Keratinocyte (primary cell): ENCODE data around the gene EEA1. TPM values are rescaled to one million over a fixed set of nuclear protein-coding genes. Genes with fewer than 3 reads are reported as not detected.

Source experiments
- DNase-seq: peaks from one replicate; pipeline ENCODE4 v3.0.0-alpha.2; 2011; ENCODE audit warnings: low read depth, missing footprints, low spot score
- FAIRE-seq: peaks from 2 replicates; lab custom pipeline; 2011; peaks lifted over from hg19 to GRCh38; lab: Jason Lieb, UNC
- H2AFZ ChIP-seq: 2 replicates; pipeline ENCODE4 v1.6.0; 2012; ENCODE audit warnings: low read length, control low read depth, inconsistent platforms; ENCODE audit not compliant: control insufficient read depth
- H3K27ac ChIP-seq: 2 replicates; pipeline ENCODE4 v1.5.1; 2011; ENCODE audit warnings: low read length; ENCODE audit not compliant: control insufficient read depth, insufficient read depth
- H3K27me3 ChIP-seq: 3 replicates; pipeline ENCODE4 v1.6.0; 2011; ENCODE audit warnings: low read length; ENCODE audit not compliant: control insufficient read depth, insufficient read depth; ENCODE audit errors: extremely low read depth
- H3K36me3 ChIP-seq, 2 experiments: 2 replicates in 1 of 2; 3 replicates in 1 of 2; pipeline ENCODE4 v1.5.1; 2011; ENCODE audit warnings: low read length in 2 of 2, mild to moderate bottlenecking in 1 of 2; ENCODE audit not compliant: control insufficient read depth in 2 of 2, insufficient read depth in 2 of 2; ENCODE audit errors: extremely low read depth in 1 of 2
- H3K4me1 ChIP-seq: 3 replicates; pipeline ENCODE4 v1.5.1; 2011; ENCODE audit warnings: low read length; ENCODE audit not compliant: control insufficient read depth, insufficient read depth; ENCODE audit errors: extremely low read depth
- H3K4me2 ChIP-seq: 3 replicates; pipeline ENCODE4 v1.6.0; 2011; ENCODE audit warnings: low read depth, low read length; ENCODE audit not compliant: control insufficient read depth, insufficient read depth; ENCODE audit errors: extremely low read depth
- H3K4me3 ChIP-seq, 3 experiments: fragments of 200-600 bp in 1 of 3; sonication (generic) in 1 of 3; 2 replicates in 2 of 3; 3 replicates in 1 of 3; pipeline ENCODE4 v1.5.1; 2011 to 2016; ENCODE audit warnings: low read length in 3 of 3, mild to moderate bottlenecking in 3 of 3, control low read depth in 2 of 3, inconsistent platforms in 1 of 3, low read depth in 1 of 3, mixed read lengths in 1 of 3, mixed run types in 1 of 3, moderate library complexity in 1 of 3; ENCODE audit not compliant: control insufficient read depth in 2 of 3, insufficient read depth in 2 of 3; ENCODE audit errors: extremely low read depth in 1 of 3
- H3K79me2 ChIP-seq: 2 replicates; pipeline ENCODE4 v1.6.0; 2012; ENCODE audit warnings: low read length; ENCODE audit not compliant: control insufficient read depth, insufficient read depth
- H3K9ac ChIP-seq: 3 replicates; pipeline ENCODE4 v1.6.0; 2011; ENCODE audit warnings: low read length; ENCODE audit not compliant: control insufficient read depth, insufficient read depth; ENCODE audit errors: extremely low read depth
- H3K9me1 ChIP-seq: 3 replicates; pipeline ENCODE4 v1.6.0; 2011; ENCODE audit warnings: low read length; ENCODE audit not compliant: control insufficient read depth, insufficient read depth; ENCODE audit errors: extremely low read depth
- H3K9me3 ChIP-seq: 2 replicates; pipeline ENCODE4 v1.5.1; 2012; ENCODE audit warnings: low read depth, low read length; ENCODE audit not compliant: control insufficient read depth
- H4K20me1 ChIP-seq: 3 replicates; pipeline ENCODE4 v1.6.0; 2011; ENCODE audit warnings: low read length; ENCODE audit not compliant: control insufficient read depth, insufficient read depth; ENCODE audit errors: extremely low read depth
- EZH2 ChIP-seq: IDR thresholded peaks from one replicate; pipeline ENCODE4 v1.6.1; 2012; ENCODE audit warnings: inconsistent platforms, mild to moderate bottlenecking, low read length, moderate library complexity
- dilution Hi-C: fragments of 300-500 bp; cut with MboI; formaldehyde crosslinking; loops from one replicate; pipeline ENCODE4 v1.7.0; 2020; ENCODE audit warnings: low sequenced_read_pairs; ENCODE audit not compliant: extremely low pct_ligation_motif_present
- polyA plus RNA-seq, 5 experiments: library from polyadenylated mRNA; depleted of rRNA in 3 of 5; stranded (reverse) in 3 of 5; stranded (forward) in 1 of 5; unstranded in 1 of 5; fragments of >200 nt; gene quantifications; 1 replicate in 1 of 5; 2 replicates in 3 of 5; 3 replicates in 1 of 5; pipeline versions ENCODE4 v1.2.1 to v1.2.3, GENCODE V29; 2011 to 2012; ENCODE audit warnings: missing spikeins in 2 of 5, low read depth in 1 of 5, low replicate concordance in 1 of 5
- TF ChIP-seq, protein P1 (sequence below), 3 experiments: IDR thresholded peaks in 1 of 3; conservative IDR thresholded peaks in 1 of 3; optimal IDR thresholded peaks in 1 of 3; 2 replicates in 2 of 3; 3 replicates in 1 of 3; pipeline versions ENCODE3 to v1.5.1; 2011; ENCODE audit warnings: low read length in 3 of 3, mild to moderate bottlenecking in 3 of 3, moderate library complexity in 2 of 3, control low read depth in 1 of 3, inconsistent platforms in 1 of 3; ENCODE audit not compliant: insufficient read depth in 2 of 3; ENCODE audit errors: extremely low read depth in 1 of 3

Gene EEA1
- polyA plus RNA-seq, 1 donor (not counting 4 experiments of a cell fraction or from before 2014, with no cell fraction given), result 14.3 TPM

DNA sequence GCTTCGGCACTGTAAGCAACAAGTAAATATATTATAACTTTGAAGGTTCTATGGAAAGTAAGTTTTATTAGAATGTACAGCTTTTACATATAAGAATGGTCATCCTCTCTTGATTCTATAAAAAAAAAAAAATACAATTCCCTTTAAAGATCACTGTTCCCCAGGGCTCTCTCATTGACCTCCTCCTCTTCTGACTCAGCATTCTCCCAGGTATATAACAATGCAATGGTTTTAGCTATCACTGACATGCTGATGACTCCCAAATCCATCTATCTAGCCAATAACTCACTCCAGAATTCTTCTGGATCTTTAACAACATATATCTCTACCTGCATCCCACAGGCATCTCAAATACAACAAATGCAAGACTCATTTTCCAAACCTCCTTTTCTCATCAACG is 62.7 kb downstream of the EEA1 start:
- H3K27me3 ChIP-seq, result no peaks in the 10 kb centered on the region

DNA sequence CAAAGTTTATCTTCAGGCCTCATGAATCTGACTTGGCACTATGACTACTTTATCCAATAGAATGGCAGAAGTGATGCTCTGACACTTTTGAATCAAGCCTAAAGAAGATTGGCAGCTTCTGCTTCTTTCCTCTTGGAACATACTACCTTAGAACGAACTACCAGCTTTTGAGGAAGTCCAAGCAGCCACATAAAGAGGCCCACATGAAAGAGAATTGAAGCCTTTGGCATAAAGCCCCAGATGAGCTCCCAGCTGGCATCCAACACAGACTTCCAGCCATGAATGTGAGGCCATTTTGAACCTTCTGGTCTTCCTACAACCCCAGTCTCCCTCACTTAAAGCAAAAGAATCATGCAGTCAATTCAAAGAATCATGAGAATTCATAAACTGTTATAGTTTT is 65.8 kb downstream of the EEA1 start:
- Histone ChIP-seq H4K20me1 (no peaks in the 10 kb centered on the region), H3K4me1 (no peaks in the 10 kb centered on the region), H3K36me3 (peaks cover 7 to 13% of the 10 kb centered on the region in 2 experiments), H3K79me2 (peaks cover 2% of the 10 kb centered on the region), H3K9ac (no peak overlapping the region), H3K9me3 (no peaks in the 10 kb centered on the region), H2AFZ (no peak overlapping the region), H3K27me3 (no peaks in the 10 kb centered on the region), H3K4me2 (no peak overlapping the region), H3K27ac (no peak overlapping the region), H3K9me1 (no peaks in the 10 kb centered on the region), H3K4me3 (no peak overlapping the region)
- DNase-seq (no peak), FAIRE-seq (no peak)
- dilution Hi-C loops, result no loop called here
- TF ChIP-seq, protein P1, sequence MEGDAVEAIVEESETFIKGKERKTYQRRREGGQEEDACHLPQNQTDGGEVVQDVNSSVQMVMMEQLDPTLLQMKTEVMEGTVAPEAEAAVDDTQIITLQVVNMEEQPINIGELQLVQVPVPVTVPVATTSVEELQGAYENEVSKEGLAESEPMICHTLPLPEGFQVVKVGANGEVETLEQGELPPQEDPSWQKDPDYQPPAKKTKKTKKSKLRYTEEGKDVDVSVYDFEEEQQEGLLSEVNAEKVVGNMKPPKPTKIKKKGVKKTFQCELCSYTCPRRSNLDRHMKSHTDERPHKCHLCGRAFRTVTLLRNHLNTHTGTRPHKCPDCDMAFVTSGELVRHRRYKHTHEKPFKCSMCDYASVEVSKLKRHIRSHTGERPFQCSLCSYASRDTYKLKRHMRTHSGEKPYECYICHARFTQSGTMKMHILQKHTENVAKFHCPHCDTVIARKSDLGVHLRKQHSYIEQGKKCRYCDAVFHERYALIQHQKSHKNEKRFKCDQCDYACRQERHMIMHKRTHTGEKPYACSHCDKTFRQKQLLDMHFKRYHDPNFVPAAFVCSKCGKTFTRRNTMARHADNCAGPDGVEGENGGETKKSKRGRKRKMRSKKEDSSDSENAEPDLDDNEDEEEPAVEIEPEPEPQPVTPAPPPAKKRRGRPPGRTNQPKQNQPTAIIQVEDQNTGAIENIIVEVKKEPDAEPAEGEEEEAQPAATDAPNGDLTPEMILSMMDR (optimal IDR thresholded peaks at IDR 0.05 in 1 of 3, IDR thresholded peaks at IDR 0.05 in 1 of 3, conservative IDR thresholded peaks at IDR 0.05 in 1 of 3; ENCODE audit: extremely low read depth in 1 of 3, insufficient read depth in 2 of 3, low read length in 3 of 3), result no peak
- TF ChIP-seq EZH2, result no peak

More for the DNA sequence above, 62.7 kb downstream of the EEA1 start:
- Histone ChIP-seq H3K4me2 (no peak overlapping the region), H4K20me1 (no peaks in the 10 kb centered on the region), H3K79me2 (peaks cover 2% of the 10 kb centered on the region), H3K9me1 (no peaks in the 10 kb centered on the region), H3K9ac (no peak overlapping the region), H3K4me1 (no peaks in the 10 kb centered on the region), H3K36me3 (peaks cover 2 to 8% of the 10 kb centered on the region in 2 experiments), H3K9me3 (no peaks in the 10 kb centered on the region), H3K4me3 (no peak overlapping the region), H3K27ac (no peak overlapping the region), H2AFZ (no peak overlapping the region)
- DNase-seq (no peak), FAIRE-seq (no peak)
- TF ChIP-seq EZH2, result no peak
- TF ChIP-seq, protein P1 (optimal IDR thresholded peaks at IDR 0.05 in 1 of 3, IDR thresholded peaks at IDR 0.05 in 1 of 3, conservative IDR thresholded peaks at IDR 0.05 in 1 of 3; ENCODE audit: extremely low read depth in 1 of 3, insufficient read depth in 2 of 3, low read length in 3 of 3), result no peak
- dilution Hi-C loops, result no loop called here
